CD4-positive, alpha-beta T cell treated with Interleukin-15 for 4 hours (primary cell): ENCODE measurements around the gene ISL2.

ENCODE experiments used
- DNase-seq: peaks from one replicate; pipeline ENCODE4 v3.0.0-alpha.2; 2020; ENCODE audit warnings: low spot score

ISL2 gene

DNA sequence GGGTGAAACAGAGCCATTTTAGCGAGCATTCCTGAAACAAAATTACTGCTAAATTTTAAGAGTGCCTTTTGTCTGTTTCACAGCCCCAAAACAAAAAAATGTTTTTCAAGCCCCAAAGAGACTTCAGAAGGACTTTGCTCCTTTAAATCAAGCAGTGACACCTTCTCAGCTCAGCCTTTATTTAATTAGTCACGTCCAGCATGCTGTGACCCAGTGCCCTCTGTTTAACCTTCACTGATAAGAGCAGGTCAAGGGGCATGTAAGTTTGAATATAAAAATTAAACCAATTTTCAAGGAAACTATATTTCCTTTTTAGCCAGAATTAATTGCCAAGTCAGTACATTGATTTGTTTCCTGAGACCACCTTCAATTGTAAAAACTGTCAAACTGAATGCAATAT is 40.6 kb downstream of the ISL2 start:
- DNase-seq, result no peak

DNA sequence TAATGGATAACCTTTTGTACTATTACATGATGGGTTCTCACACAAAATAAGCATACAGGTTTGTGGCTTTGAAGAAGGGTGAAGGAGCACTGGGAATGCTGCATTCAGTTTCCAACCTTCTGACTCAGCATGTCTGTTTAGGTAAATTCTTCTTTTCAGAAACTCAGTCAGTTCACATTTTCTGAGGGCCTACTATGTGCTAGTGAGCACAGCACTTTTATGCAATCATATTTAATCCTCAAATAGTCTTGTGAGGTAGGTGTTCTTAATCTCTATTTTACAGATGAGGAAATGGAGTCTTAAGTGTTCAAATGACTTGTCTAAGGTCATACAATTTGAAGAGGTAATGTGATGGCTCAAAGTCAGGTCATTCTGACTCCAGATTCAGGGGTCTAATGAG is 41.2 kb downstream of the ISL2 start:
- no peak for DNase-seq

DNA sequence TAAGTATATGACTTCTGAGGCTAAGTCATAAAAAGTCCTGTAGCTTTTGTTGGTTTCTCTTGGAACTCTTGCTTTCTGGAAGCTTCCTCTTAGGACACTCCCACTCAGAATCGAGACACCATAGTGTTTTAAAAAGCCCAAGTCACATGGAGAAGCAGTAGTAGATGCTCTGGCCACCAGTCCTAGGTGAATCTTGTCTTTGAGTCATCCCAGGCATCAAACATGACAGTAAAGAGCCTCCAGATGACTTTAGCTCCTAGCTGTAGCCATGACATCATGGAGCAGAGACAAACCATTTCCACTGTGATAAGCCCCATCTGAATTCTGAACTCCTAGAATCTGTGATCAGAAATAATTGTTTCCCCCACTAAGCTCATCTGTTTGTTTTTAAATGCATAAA is 42.1 kb downstream of the ISL2 start:
- no peak for DNase-seq

DNA sequence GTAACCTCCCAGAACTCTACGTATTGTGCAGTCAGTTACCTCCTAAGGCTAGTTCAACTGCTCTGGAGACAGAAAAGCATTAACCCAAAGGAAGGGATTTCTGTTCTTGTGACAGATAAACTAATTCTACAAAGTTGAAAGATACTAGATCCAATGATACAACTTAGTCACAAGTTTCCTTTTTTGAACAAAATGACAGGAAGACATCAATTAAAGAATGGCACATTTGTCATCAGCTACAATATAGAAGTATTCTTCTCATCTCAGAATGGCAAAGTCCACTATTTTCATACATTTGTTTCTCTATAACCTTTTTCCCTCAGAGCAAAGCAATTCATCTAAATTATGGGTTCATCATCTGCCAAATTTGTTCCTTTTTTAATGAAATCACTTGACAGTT is 43.7 kb downstream of the ISL2 start:
- DNase-seq, result no peak

DNA sequence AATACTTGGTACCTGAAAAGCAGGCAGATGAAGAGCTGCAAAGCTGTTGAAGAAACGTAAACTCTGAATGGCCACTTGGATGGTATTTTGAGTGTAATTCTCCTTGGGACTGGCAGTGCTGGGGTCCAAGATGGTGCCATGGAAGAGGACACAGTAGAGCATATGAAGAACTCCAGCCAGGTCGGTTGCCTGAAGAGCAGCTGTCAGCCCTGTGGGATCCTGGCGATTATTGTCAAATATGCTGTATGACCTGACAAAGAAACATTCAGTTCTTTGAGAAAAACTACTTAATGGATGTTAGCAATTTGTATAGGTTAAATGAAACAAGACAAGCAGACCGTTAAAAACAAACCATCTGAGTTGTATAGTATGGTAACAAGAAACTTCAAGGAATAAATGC is 44.8 kb downstream of the ISL2 start:
- no peak for DNase-seq

DNA sequence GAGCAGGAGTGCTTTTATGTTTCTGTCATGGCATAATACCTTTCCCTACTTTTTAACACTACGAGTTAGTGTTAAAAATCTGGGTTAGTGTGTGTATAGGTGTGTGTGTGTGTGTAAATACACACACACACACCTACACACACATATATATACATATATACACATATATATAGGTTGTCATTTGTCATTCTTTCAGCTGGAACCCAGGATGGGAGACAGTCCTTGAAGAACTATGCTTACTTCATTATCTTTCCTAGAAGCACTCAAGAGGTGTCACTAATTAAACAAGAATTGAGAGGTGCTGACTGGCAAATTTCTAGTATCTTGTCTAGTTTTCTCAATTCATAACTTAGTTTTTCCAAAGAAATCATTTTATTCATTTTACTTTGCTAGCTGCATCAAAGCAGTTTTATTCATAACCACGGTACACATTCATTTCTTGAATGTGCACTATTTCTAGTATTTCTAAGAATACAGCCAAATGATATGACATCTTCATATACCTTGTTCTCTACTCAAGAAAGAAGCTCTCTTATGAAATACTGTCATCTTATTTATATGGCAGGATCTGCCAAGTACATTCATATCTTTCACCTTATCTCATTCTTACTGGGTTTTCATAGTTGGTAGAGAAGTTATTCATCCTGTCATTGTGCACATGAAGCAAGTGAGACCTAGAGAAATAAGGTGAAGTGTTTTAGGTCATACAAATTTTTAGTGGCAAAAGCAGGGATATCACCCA is 46.6 kb downstream of the ISL2 start:
- no peak for DNase-seq

DNA sequence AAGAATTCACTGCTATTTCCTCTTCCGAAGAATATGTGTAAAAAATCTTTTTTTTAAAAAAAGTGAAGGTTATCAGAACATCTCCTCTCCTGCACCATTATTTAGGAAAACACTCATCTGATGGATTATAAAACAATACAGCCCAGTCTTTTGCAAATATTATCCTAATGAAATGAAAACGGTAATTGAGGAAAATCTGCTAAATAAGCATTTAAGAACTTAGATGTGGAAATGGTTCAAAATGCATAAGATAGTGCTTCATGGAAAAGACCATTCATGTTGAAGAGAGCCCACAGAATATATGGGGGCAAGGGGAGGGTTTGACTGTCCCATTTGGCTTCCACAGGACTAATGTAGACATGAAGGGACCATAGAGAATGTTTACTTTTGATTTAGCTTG is 47.8 kb downstream of the ISL2 start:
- no peak for DNase-seq

DNA sequence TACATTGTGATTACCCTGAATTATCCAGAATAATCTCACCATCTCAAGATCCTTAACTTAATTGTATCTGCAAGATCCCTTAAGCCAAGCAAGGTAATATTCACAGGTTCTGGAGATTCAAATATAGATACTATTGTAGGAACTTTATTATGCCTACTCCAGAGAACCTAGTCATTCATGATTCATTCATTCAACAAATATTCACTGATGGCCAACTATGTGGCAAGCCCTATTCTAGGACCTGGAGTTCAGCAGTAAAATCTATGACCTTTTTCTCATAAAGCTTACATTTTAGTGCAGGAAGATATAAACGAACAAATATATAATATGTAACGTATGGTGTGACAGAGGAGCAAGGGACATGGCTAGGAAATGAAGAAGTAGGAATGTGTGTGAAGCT is 49.6 kb downstream of the ISL2 start:
- no peak for DNase-seq

DNA sequence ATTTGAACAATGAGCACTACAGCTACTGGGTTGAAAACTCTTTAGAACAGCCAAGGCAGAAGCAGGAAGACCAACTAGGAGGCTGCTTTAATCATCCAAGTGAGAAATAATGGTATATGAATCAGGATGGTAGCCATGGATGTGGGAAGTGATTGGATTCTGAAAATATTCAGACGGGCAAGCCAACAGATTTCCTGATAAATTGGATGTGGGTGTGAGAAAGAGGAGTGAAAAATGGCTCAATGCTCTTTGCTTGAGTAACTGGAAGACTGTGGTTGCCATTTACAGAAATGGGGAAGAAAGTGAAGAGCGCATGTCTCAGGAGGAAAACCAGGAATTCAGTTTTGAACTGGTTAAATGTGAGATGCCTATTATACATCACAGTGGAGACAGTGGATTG is 50.4 kb downstream of the ISL2 start:
- DNase-seq, result no peak

DNA sequence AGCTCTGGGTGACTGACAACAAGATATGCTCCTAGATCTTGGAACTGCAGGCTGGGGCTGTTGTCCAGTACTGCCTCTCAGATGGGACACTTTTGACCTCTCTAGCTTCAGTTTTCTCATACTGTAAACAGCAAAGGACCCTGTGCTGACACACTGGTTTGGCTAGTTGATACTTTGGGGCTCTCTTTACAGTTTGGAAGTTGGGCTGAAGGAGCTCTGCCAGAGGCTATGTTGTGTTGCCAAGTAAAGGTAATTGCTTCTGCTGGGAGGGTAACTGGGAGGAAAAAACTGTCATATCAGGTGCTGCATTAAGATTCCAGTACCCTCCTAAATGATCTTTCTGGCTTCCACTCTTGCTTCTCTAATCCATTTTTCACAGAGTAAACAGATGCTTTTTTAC is 54.0 kb downstream of the ISL2 start:
- DNase-seq, result no peak

DNA sequence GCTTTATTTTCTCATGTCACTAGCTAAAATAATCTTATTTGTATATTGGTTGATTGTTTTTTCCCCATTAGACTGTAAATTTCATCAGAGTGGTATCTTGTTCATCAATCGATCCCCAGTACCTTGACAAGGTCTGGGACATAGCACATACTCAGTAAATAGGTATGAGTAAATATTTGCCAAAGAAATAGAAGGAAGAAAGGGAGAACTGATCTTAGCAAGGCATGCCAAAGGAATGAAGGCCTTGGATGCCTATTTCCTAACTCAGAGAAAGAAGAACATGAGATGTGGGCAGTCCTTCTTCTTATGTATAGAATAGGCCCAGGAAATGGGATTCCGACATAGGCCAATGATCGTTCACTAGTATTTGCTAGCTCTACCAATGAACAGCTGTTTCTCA is 54.7 kb downstream of the ISL2 start:
- no peak for DNase-seq

DNA sequence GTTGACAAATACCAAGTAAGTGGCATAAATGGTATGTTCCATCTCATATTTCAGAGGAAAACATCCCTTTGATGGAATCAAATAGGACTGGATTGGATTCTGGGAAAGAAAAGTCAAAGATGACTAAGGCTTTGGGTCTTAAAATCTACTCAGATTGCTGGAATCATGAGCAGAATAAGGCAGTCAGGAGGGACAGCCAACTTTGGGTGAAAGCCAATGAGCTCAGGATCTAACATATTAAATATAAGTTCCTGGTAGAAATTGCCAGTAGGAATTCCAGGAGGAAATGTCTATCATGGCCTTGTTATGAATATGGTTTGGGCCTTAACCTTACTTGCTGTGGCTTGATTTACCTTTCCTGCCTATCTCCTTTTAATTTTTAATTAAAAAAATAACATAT is 55.3 kb downstream of the ISL2 start:
- no peak for DNase-seq
